ENCODE measurements around the gene TBC1D20.
"Not testable (repeated sequence)": the region's sequence is repeated elsewhere in the genome, so short reads cannot be mapped to it uniquely, and the experiment has no call there.

The TBC1D20 gene

GRCh38 chr20:462199-462991, at the start of gene TBC1D20:
TSS of gene TBC1D20 (minus strand) at chr20:462533. CDS start at chr20:462405, 128 bp downstream.
- DNase-seq (ENCODE audit: low read depth) = peak; percentile 77

- not testable (repeated sequence) for DNase-seq (ENCODE audit: low read depth)
These were observed 48.2 kb upstream of the TBC1D20 start for GRCh38 chr20:510328-511057.

GRCh38 chr20:508364-508787, 46.0 kb upstream of the TBC1D20 start:
- peak; percentile 51 for DNase-seq (ENCODE audit: low read depth)

GRCh38 chr20:507761-508332, 45.5 kb upstream of the TBC1D20 start:
- DNase-seq (ENCODE audit: low read depth) = no peak

- DNase-seq (ENCODE audit: low read depth) = no peak
These were observed 44.8 kb upstream of the TBC1D20 start for GRCh38 chr20:507006-507758.

- DNase-seq (ENCODE audit: low read depth) = no peak
These were observed 42.3 kb upstream of the TBC1D20 start for GRCh38 chr20:504632-505075.

- no peak for DNase-seq (ENCODE audit: low read depth)
These were observed 40.9 kb upstream of the TBC1D20 start for GRCh38 chr20:503048-503737.

GRCh38 chr20:497979-498378, 35.6 kb upstream of the TBC1D20 start:
- no peak for DNase-seq (ENCODE audit: low read depth)

- DNase-seq (ENCODE audit: low read depth) = peak; percentile 87
These were observed 33.9 kb upstream of the TBC1D20 start for GRCh38 chr20:496126-496696.

GRCh38 chr20:492159-492558, 29.8 kb upstream of the TBC1D20 start:
- peak; percentile 23 for DNase-seq (ENCODE audit: low read depth)

- no peak for DNase-seq (ENCODE audit: low read depth)
These were observed 25.3 kb upstream of the TBC1D20 start for GRCh38 chr20:487655-488054.

GRCh38 chr20:483815-484644, 21.7 kb upstream of the TBC1D20 start:
- DNase-seq (ENCODE audit: low read depth) = peak; percentile 29

- DNase-seq (ENCODE audit: low read depth) = no peak
These were observed 18.8 kb upstream of the TBC1D20 start for GRCh38 chr20:481167-481566.

GRCh38 chr20:480044-480443, 17.7 kb upstream of the TBC1D20 start:
- no peak for DNase-seq (ENCODE audit: low read depth)

GRCh38 chr20:479487-479886, 17.2 kb upstream of the TBC1D20 start:
- no peak for DNase-seq (ENCODE audit: low read depth)

GRCh38 chr20:478949-479429, 16.7 kb upstream of the TBC1D20 start:
- peak; percentile 62 for DNase-seq (ENCODE audit: low read depth)

GRCh38 chr20:478010-478948, 15.9 kb upstream of the TBC1D20 start:
- DNase-seq (ENCODE audit: low read depth) = peak; percentile 64

- peak; percentile 32 for DNase-seq (ENCODE audit: low read depth)
These were observed 14.4 kb upstream of the TBC1D20 start for GRCh38 chr20:476561-477249.

Data from amniotic epithelial cell (primary cell).